K562 (cell line): ENCODE results near the gene CFAP54. TPM values are rescaled to one million over a fixed set of nuclear protein-coding genes. Genes with fewer than 3 reads are reported as not detected.

ENCODE experiments used
- ATAC-seq: fragments of 200-7000 bp; cut with Tn5 transposase; 3 replicates; pipeline ENCODE4 v1.9.1; 2020; ENCODE audit warnings: moderate library complexity
- BruUV-seq: library from RNA; stranded (reverse); fragments of 400-500 nt; replicated peaks from 2 replicates; lab custom pipeline; 2021; lab: Mats Ljungman, UMichigan
- CTCF ChIA-PET: fragments of 300-600 bp; formaldehyde crosslinking; extraction: SDS; loops from one replicate; lab custom pipeline; 2021; ENCODE audit warnings: low intra/inter-chr PET ratio; lab: Yijun Ruan, JAX
- POLR2A ChIA-PET: fragments of 300-600, 350-650 bp; sonication (Branson Sonifier 250); formaldehyde crosslinking; extraction: SDS; loops from one replicate; lab custom pipeline; 2021; ENCODE audit warnings: antibody characterized with exemption, inconsistent platforms; lab: Yijun Ruan, JAX
- DNase-seq, 4 experiments: peaks; one replicate each; pipeline versions ENCODE4 v3.0.0 to v3.0.0-alpha.2; 2011 to 2018; ENCODE audit warnings: low spot score in 3 of 4, mixed read lengths in 3 of 4; ENCODE audit errors: extremely low read depth in 1 of 4
- FAIRE-seq: peaks from 2 replicates; lab custom pipeline; 2011; peaks lifted over from hg19 to GRCh38; lab: Jason Lieb, UNC
- H2AFZ ChIP-seq: 2 replicates; pipeline ENCODE4 v1.6.0; 2011; ENCODE audit warnings: low read depth, low read length, control low read depth, inconsistent platforms
- H3K27ac ChIP-seq: fragments of 200-600 bp; 3 replicates; pipeline ENCODE4 v1.8.0; 2011; ENCODE audit warnings: low read depth, mild to moderate bottlenecking, control low read depth, inconsistent platforms, low read length, moderate library complexity, mixed read lengths; ENCODE audit errors: extremely low read depth
- H3K27me3 ChIP-seq, 2 experiments: fragments of 300-600 bp in 1 of 2; 2 replicates in 1 of 2; 3 replicates in 1 of 2; pipeline versions ENCODE4 v1.6.0 to v1.8.0; 2011; ENCODE audit warnings: inconsistent platforms in 2 of 2, low read length in 2 of 2, mild to moderate bottlenecking in 1 of 2, mixed read lengths in 1 of 2, moderate library complexity in 1 of 2; ENCODE audit not compliant: control insufficient read depth in 2 of 2, insufficient read depth in 2 of 2
- H3K36me3 ChIP-seq: fragments of 300-600 bp; 3 replicates; pipeline ENCODE4 v1.8.0; 2011; ENCODE audit warnings: mild to moderate bottlenecking, low read length, inconsistent platforms; ENCODE audit not compliant: control insufficient read depth, insufficient read depth
- H3K4me1 ChIP-seq, 2 experiments: fragments of 200-600 bp in 1 of 2; replicated peaks in 1 of 2; 2 replicates in 1 of 2; 3 replicates in 1 of 2; pipeline versions ENCODE4 v1.5.1 to v1.8.0; 2011; ENCODE audit warnings: inconsistent platforms in 2 of 2, low read length in 2 of 2, mild to moderate bottlenecking in 1 of 2, mixed read lengths in 1 of 2, moderate library complexity in 1 of 2; ENCODE audit not compliant: control insufficient read depth in 2 of 2, insufficient read depth in 2 of 2
- H3K4me2 ChIP-seq: 2 replicates; pipeline ENCODE4 v1.6.1; 2011; ENCODE audit warnings: low read length, control low read depth, inconsistent platforms, mixed read lengths; ENCODE audit not compliant: insufficient read depth
- H3K4me3 ChIP-seq: fragments of 200-600 bp; sonication (generic), shearing (Covaris generic); 2 replicates; pipeline ENCODE4 v1.5.1; 2016; ENCODE audit warnings: control low read depth, inconsistent platforms
- H3K79me2 ChIP-seq: fragments of 200-600 bp; 3 replicates; pipeline ENCODE4 v1.8.0; 2011; ENCODE audit warnings: low read length, inconsistent platforms; ENCODE audit not compliant: control insufficient read depth, insufficient read depth
- H3K9ac ChIP-seq, 2 experiments: 2 replicates each; pipeline versions ENCODE4 v1.6.0 to v1.6.1; 2011; ENCODE audit warnings: low read depth in 2 of 2, low read length in 2 of 2, control low read depth in 1 of 2, inconsistent platforms in 1 of 2, mild to moderate bottlenecking in 1 of 2, mixed read lengths in 1 of 2; ENCODE audit not compliant: insufficient read depth in 1 of 2
- H3K9me1 ChIP-seq: one replicate; pipeline ENCODE4 v1.6.0; 2011; ENCODE audit warnings: inconsistent platforms, mild to moderate bottlenecking, low read length, moderate library complexity; ENCODE audit not compliant: control insufficient read depth, insufficient read depth
- H3K9me3 ChIP-seq: replicated peaks from 2 replicates; pipeline ENCODE4 v1.5.1; 2011; ENCODE audit warnings: low read depth, low read length, inconsistent platforms; ENCODE audit not compliant: control insufficient read depth, insufficient read depth
- H4K20me1 ChIP-seq: replicated peaks from 2 replicates; pipeline ENCODE4 v1.6.1; 2011; ENCODE audit warnings: low read length, inconsistent platforms, mixed read lengths; ENCODE audit not compliant: control insufficient read depth, insufficient read depth
- CAMTA2 ChIP-seq: fragments of 250-450 bp; sonication (Bioruptor Pico); conservative IDR thresholded peaks from 2 replicates; pipeline ENCODE4 v1.5.1; 2022
- CBX2 ChIP-seq: fragments of 200-600 bp; sonication (generic); IDR thresholded peaks from one replicate; pipeline ENCODE4 v1.6.1; 2012; ENCODE audit warnings: mild to moderate bottlenecking, low read length, inconsistent platforms; ENCODE audit not compliant: insufficient read depth, poor library complexity, severe bottlenecking
- EWSR1 ChIP-seq: fragments of 450-650 bp; IDR thresholded peaks from 2 replicates; pipeline ENCODE4 v1.6.1; 2018; ENCODE audit warnings: borderline replicate concordance, mild to moderate bottlenecking, low read depth, moderate library complexity; ENCODE audit not compliant: partially characterized antibody
- LARP7 ChIP-seq: fragments of 450-650 bp; IDR thresholded peaks from 2 replicates; pipeline ENCODE4 v1.6.1; 2016
- NCOA1 ChIP-seq: fragments of 450-650 bp; IDR thresholded peaks from 2 replicates; pipeline ENCODE4 v1.6.1; 2016; ENCODE audit warnings: low read depth
- NFE2L1 ChIP-seq: fragments of 450-650 bp; IDR thresholded peaks from 2 replicates; pipeline ENCODE4 v1.6.1; 2016; ENCODE audit warnings: missing genetic modification characterization, low read depth, mild to moderate bottlenecking, missing compliant biosample characterization, moderate library complexity, borderline replicate concordance
- NR3C1 ChIP-seq: sonication (generic); formaldehyde crosslinking; IDR thresholded peaks from 2 replicates; pipeline ENCODE4 v1.8.1; 2022; ENCODE audit warnings: missing genetic modification reagents
- RCOR1 ChIP-seq, 2 experiments: IDR thresholded peaks; 2 replicates each; pipeline ENCODE4 v1.6.1; 2012; ENCODE audit warnings: low read depth in 2 of 2, low read length in 2 of 2, borderline replicate concordance in 1 of 2, improper control_type of control experiment in 1 of 2
- SIRT6 ChIP-seq: IDR thresholded peaks from one replicate; pipeline ENCODE4 v1.6.1; 2012; ENCODE audit warnings: low read depth, mild to moderate bottlenecking, control low read depth, inconsistent platforms, low read length, moderate library complexity
- ZBTB2 ChIP-seq: fragments of 450-650 bp; IDR thresholded peaks from 2 replicates; pipeline ENCODE4 v1.6.1; 2016; ENCODE audit warnings: antibody characterized with exemption
- ZFP91 ChIP-seq: sonication (generic); formaldehyde crosslinking; IDR thresholded peaks from 2 replicates; pipeline ENCODE4 v1.8.0; 2022; ENCODE audit warnings: mild to moderate bottlenecking, missing genetic modification reagents
- ZNF124 ChIP-seq: sonication (generic); formaldehyde crosslinking; IDR thresholded peaks from 2 replicates; pipeline ENCODE4 v1.8.1; 2022; ENCODE audit warnings: missing genetic modification reagents
- ZNF274 ChIP-seq: IDR thresholded peaks from 2 replicates; pipeline ENCODE4 v1.6.1; 2011; ENCODE audit warnings: low read depth, mild to moderate bottlenecking, low read length, moderate library complexity, borderline replicate concordance
- ZNF57 ChIP-seq: fragments of 450-650 bp; formaldehyde crosslinking; IDR thresholded peaks from 2 replicates; pipeline ENCODE4 v1.4.0; 2020; ENCODE audit warnings: mild to moderate bottlenecking, moderate library complexity
- ZNF79 ChIP-seq: fragments of 250-450 bp; sonication (Bioruptor Pico); IDR thresholded peaks from 2 replicates; pipeline ENCODE4 v1.4.0; 2020; ENCODE audit warnings: low read depth, mild to moderate bottlenecking, moderate library complexity
- WGBS: fragments of 100-300 bp; shearing (Covaris generic); methylation state at CpG from one replicate; pipeline ENCODE4 v1.1.6; 2016; ENCODE audit warnings: low coverage, mixed read lengths; ENCODE audit not compliant: insufficient coverage; ENCODE audit errors: missing lambda C conversion rate; 5-methylcytosine and 5-hydroxymethylcytosine counted together
- in situ Hi-C: fragments of 300-500 bp; cut with MboI; formaldehyde crosslinking; loops from 4 replicates; pipeline ENCODE4 v1.15.0; 2018; ENCODE audit warnings: inconsistent platforms, mixed read lengths
- intact Hi-C: fragments of 100-400 bp; cut with micrococcal nuclease; formaldehyde crosslinking; loops from 2 replicates; pipeline ENCODE4 v1.14.2; 2022
- polyA plus RNA-seq, 8 experiments: library from polyadenylated mRNA; depleted of rRNA in 4 of 8; stranded (reverse) in 5 of 8; unstranded in 3 of 8; fragments of >200 nt; fragmentation: Nextera tagmentation in 2 of 8; fragmentation: Illumina TruSeq in 1 of 8; extraction: Ambion mirVana in 2 of 8; extraction: Trizol in 1 of 8; gene quantifications; 2 replicates each; pipeline versions ENCODE4 v1.2.1 to v1.2.3, GENCODE V29; 2011 to 2014; ENCODE audit warnings: inconsistent platforms in 1 of 8, missing spikeins in 1 of 8
- total RNA-seq, 7 experiments: library from RNA; depleted of rRNA in 6 of 7; stranded (reverse); fragments of >200 nt in 6 of 7; fragmentation: Illumina TruSeq in 2 of 7; extraction: Trizol in 2 of 7; gene quantifications; 2 replicates each; pipeline versions ENCODE4 v1.2.1 to v1.2.3, GENCODE V29; 2011 to 2021; ENCODE audit warnings: low replicate concordance in 1 of 7
- TF ChIP-seq, protein P1 (sequence below): sonication (generic); formaldehyde crosslinking; IDR thresholded peaks from 2 replicates; pipeline ENCODE4 v1.8.1; 2022; ENCODE audit warnings: missing genetic modification reagents

The CFAP54 gene
- total and polyA plus RNA-seq, 9 of the 15 experiments (the other 6 are each of a cell fraction or from before 2014, with no cell fraction given), result 0.03 to 0.23 (median 0.10) TPM; not detected in 3

- FAIRE-seq, result peak; percentile 44
- ATAC-seq, result no peak
- Histone ChIP-seq H3K27me3 (peaks cover 3 to 15% of the 10 kb centered on the region in 2 experiments; a peak in 3 of 5 replicates), H3K9me1 (no peaks in the 10 kb centered on the region), H3K4me3 (no peak overlapping the region), H3K79me2 (no peaks in the 10 kb centered on the region), H3K36me3 (no peaks in the 10 kb centered on the region), H2AFZ (no peak overlapping the region), H3K9me3 (no peaks in the 10 kb centered on the region), H3K27ac (no peak overlapping the region), H4K20me1 (no peaks in the 10 kb centered on the region), H3K4me1 (peaks cover 3 to 8% of the 10 kb centered on the region in 2 experiments; a peak in 3 of 5 replicates), H3K4me2 (no peak overlapping the region), H3K9ac (no peak overlapping the region)
- WGBS, result 29% methylated on average over 12 of the region's 12 CpGs
- CTCF ChIA-PET, result no interaction called here
- DNase-seq, result no peak
- POLR2A ChIA-PET, result interaction anchor here (1.5 to 1.8 kb wide), 2 partner anchors 26 to 87 kb away, joined by 3 read pairs; partner anchors contain the start of gene CDK17
- no TSS peak for BruUV-seq
- intact Hi-C loops (loop anchor here (5.0 kb wide), 1 partner anchor 85 kb away; the partner anchor contains the start of gene CDK17), in situ Hi-C loops (no loop called here)
- TF ChIP-seq CBX2 (no peak), RCOR1 (IDR thresholded peaks at IDR 0.05; ENCODE audit: borderline replicate concordance in 1 of 2, low read depth in 2 of 2, low read length in 2 of 2) (no peak), ZNF57 (CRISPR knock-in tag) (no peak), ZNF124 (no peak), EWSR1 (no peak), CAMTA2 (CRISPR knock-in tag) (no peak), NR3C1 (CRISPR knock-in tag) (no peak), ZNF79 (no peak), ZNF274 (no peak), ZBTB2 (no peak), LARP7 (no peak), ZFP91 (no peak), NFE2L1 (tag) (no peak), SIRT6 (no peak), NCOA1 (no peak)
- TF ChIP-seq, protein P1, sequence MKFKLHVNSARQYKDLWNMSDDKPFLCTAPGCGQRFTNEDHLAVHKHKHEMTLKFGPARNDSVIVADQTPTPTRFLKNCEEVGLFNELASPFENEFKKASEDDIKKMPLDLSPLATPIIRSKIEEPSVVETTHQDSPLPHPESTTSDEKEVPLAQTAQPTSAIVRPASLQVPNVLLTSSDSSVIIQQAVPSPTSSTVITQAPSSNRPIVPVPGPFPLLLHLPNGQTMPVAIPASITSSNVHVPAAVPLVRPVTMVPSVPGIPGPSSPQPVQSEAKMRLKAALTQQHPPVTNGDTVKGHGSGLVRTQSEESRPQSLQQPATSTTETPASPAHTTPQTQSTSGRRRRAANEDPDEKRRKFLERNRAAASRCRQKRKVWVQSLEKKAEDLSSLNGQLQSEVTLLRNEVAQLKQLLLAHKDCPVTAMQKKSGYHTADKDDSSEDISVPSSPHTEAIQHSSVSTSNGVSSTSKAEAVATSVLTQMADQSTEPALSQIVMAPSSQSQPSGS, result no peak
These were observed 2.4 kb upstream of the CFAP54 start for GRCh38 chr12:96486751-96487613.
